GM18526 (cell line): ENCODE results near the gene ZBP1.

ENCODE experiments used
- POLR2A ChIP-seq: IDR thresholded peaks from 3 replicates; pipeline ENCODE4 v1.6.1; 2011; ENCODE audit not compliant: insufficient read length; ENCODE audit errors: extremely low read depth

Gene ZBP1

DNA sequence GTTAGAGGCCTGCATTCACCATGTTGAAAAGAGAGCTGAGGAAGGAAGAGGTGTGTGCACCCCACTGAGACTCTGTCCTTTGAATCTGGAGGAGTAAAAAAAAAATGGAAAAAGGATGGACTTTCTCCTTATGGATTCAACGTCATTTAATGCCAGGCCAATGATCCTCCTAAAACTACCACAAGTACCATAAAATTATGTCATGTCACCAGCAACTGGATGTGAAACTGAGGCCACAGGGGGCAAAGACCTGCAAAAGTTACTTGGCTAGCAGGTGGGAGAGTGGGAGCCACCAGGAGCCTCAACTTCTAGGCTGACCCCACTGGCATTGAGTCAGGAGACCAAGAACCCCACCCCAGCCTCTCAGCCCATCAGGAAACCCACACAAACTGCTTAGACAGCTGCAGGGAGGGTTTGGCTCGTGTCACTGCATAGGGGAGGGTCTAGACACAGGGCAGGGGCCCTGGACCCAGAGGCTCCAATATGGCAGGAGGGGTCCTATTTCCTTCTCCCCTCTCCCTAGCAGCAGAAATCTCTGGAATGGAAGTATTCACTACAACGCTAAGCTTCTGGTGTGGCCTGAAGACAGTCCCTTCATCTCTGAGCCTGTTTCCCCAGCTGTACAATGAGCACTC is 48.3 kb downstream of the ZBP1 start:
- no peak for TF ChIP-seq POLR2A

GRCh38 chr20:57570920-57571319 is 49.3 kb downstream of the ZBP1 start:
- TF ChIP-seq POLR2A: no peak

DNA sequence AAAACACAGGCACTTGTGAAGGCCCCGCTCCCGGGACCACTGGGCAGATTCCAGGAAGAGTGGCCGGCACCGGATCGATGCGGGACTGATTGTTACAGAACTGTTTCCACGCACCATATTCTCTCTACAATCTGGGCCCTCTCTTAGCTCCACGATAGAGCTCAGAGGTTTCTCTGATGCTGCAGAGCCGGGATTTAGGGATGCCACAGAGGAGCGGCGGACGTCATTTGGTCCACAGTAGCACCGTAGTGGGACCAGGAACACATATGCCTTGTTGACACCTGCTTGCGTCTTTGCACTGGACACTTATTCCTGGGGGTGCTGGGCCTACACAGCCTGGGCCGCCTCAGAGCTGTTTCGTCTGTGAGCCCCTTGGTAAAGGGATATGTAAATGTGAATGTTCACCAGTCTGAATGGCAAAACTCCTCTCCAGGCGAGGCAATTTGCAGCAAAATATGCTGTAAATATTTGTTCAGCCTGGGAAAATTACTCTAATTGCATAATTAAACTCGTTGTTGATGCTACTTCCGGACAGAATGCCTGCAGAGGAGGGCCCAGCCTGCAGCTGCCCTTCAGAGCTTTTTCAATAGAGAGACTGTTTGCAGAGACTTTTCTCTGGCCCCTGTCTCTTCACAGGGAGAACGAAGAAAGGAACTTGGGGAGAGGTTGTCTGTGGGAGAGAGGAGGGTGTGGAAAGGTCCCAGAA is 49.9 kb downstream of the ZBP1 start:
- no peak for TF ChIP-seq POLR2A

DNA sequence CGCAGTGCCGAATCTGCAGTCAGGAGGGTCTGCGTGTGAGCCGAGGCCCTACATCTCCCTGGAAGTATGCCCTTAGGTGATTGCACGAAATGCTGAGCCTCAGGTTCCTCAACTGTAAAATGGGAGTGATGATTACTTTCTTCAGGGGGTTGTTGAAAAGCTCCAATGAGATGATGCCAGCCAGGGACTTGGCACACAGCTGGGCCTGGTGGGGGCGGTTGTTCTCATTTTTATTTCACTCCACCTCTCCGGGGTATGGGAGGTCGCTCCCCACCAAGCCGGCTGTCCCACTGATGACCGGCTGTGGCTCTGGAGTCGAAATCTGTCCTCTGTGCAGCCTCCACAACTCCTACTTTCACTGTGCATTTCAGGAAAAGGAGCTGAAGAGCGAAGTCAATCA is 51.3 kb downstream of the ZBP1 start:
- no peak for TF ChIP-seq POLR2A

DNA sequence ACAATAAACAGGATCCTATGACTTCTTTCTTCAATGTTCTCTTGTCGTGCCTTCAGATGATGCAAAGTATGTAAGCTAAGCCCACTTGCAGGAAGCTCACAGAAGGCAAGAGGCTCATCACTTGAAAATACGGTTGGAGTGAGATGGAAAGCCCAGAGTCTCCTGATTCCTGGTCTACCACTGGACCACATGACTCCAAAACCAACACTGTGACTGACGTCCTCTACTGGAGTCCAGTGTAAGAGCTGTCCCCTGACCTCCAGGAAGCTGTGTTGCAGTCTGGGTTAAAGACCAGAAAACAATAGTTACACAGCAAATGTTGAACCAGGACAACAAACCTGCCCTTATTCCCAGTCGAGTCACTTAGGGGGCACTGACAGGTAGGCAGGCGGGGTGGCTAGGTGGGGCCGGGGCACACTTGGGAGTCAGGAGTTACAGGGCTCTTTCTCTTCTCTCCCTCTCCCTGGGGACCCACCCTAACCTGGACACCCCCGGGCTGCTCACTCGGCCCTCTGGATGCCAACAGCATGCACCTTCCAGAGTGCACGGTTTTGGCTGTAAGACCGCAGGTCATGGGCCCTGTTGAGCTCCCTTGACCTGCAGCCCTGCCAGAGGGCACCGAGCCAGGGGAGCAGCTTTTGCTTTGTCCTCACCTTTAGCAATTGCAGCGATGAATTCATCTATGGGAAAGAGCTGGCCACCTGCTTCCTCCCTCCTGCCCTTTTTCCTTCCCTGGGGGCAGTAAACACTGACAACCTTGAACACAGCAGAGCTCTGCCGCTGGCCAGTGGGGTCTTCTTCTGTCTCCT is 51.9 kb downstream of the ZBP1 start:
- no peak for TF ChIP-seq POLR2A

- no peak for TF ChIP-seq POLR2A
Observed at GRCh38 chr20:57567471-57568079, 52.7 kb downstream of the ZBP1 start.

DNA sequence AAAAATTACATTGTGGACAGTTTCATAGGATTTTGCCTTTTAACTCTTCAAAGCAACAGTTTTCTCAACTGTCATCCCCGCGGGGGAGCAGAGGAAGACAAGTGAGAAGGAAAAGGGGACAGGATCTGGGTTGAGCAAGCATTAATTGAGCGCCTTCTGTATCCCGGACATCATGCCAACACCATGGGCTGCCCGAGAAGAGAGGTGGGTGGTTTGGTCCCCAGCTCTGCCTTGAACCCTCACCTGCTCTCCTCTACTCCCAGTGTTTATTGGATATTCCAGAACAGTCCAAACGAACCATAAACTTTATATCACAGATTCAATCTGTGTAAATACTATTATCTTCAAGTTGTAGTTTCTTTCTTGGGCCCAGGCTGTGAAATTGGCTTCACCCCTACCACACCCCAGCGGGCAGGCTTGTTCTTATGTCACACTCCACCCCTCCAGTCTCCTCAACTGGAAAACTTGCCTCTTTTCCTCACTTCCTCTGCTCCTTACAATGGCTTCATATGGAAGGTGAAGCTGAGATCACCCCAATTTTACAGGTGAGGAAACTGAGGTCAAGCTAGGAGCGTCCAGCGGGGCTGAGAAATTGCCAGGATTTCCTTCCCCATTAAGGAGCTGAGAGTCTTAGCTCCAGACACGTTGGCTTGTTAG is 53.3 kb downstream of the ZBP1 start:
- no peak for TF ChIP-seq POLR2A

- no peak for TF ChIP-seq POLR2A
Observed at GRCh38 chr20:57566399-57566798, 53.8 kb downstream of the ZBP1 start.

DNA sequence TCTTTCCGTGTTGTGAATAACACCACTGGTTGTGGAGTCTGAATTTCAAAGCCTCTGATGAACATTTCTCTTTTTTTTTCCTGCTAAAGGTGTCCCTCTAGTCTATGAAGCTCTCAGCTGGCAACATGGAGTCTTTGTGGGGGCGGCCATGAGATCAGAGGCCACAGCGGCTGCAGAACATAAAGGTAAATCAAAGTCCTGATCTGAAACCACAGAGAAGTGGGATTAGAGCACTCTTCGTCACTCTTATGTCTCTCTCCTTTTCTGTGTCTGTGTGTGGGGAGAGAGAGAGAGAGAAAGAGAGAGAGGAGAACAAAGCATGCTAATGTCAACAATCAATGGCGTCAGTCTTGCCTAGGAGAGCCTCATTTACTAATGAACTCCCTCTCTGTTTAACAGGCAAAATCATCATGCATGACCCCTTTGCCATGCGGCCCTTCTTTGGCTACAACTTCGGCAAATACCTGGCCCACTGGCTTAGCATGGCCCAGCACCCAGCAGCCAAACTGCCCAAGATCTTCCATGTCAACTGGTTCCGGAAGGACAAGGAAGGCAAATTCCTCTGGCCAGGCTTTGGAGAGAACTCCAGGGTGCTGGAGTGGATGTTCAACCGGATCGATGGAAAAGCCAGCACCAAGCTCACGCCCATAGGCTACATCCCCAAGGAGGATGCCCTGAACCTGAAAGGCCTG is 55.1 kb downstream of the ZBP1 start:
- TF ChIP-seq POLR2A: no peak

DNA sequence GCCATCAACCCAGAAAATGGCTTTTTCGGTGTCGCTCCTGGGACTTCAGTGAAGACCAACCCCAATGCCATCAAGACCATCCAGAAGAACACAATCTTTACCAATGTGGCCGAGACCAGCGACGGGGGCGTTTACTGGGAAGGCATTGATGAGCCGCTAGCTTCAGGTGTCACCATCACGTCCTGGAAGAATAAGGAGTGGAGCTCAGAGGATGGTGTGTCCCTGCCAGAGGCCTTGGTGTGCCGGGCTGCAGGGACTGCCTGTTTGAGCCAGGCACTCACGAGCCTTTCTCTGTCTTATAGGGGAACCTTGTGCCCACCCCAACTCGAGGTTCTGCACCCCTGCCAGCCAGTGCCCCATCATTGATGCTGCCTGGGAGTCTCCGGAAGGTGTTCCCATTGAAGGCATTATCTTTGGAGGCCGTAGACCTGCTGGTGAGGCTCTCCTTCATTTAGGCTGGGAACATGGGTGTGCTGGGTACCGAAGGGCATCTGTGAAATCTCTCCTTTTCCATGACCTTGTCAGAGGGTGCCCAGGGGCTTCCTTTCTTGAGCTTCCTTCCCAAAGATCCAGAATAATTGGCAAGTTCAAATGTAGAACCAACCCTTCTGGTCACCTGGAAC is 55.9 kb downstream of the ZBP1 start:
- no peak for TF ChIP-seq POLR2A

DNA sequence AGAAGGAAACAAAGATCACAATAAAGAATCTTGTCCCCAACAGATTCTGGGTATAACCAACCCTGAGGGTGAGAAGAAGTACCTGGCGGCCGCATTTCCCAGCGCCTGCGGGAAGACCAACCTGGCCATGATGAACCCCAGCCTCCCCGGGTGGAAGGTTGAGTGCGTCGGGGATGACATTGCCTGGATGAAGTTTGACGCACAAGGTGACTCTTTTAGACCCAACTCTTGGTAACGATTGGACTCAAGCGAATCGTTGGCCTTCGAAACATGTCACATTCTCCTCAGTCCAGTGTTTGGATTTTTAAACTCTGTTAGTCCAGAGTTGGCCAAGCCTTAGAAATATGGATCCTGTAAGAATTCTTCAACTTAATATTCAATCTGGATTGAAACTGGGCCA is 56.7 kb downstream of the ZBP1 start:
- no peak for TF ChIP-seq POLR2A

DNA sequence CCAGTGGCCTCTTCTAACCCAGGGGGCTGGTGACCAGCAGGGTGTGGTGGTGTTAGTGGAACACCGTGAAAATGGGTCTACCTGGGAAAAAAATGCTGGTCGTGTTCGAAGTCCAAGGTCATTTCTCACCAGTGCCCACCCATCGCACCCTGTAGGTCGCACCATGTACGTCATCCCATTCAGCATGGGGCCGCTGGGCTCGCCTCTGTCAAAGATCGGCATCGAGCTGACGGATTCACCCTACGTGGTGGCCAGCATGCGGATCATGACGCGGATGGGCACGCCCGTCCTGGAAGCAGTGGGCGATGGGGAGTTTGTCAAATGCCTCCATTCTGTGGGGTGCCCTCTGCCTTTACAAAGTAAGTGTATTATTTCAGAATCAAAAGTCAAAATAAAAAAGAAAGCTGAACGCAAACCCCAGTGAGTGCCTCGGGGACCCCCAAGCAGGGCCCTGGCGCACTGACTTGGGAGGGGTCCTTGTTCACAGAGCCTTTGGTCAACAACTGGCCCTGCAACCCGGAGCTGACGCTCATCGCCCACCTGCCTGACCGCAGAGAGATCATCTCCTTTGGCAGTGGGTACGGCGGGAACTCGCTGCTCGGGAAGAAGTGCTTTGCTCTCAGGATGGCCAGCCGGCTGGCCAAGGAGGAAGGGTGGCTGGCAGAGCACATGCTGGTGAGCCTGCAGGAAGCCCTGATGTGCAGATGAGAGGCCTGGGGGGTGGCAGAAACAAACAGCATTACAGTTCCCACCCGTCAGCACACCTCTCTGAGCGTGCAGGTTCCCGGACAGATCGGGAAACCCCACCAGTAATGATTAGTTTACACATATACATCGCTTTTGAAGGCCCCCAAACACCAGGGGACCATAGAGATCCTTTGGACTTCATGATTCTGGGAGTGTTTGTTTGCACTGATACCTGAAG is 57.4 kb downstream of the ZBP1 start:
- no peak for TF ChIP-seq POLR2A
